Activated naive CD8-positive, alpha-beta T cell treated with anti-CD3 and anti-CD28 coated beads, Interleukin-2, amount 50 U/mL, for 24 hours (primary cell): Measurements from ENCODE around the gene C14orf180.

Experiments used
- ATAC-seq: fragments of 150-1000 bp; cut with Tn5 transposase; one replicate; pipeline ENCODE4 v1.10.0; 2021
- DNase-seq: peaks from one replicate; pipeline ENCODE4 v3.0.0; 2021
- H3K27ac Mint-ChIP-seq: one replicate; pipeline ENCODE4 v1.8.0; 2021; ENCODE audit warnings: mild to moderate bottlenecking, mixed read lengths
- H3K27me3 Mint-ChIP-seq: one replicate; pipeline ENCODE4 v1.8.0; 2021; ENCODE audit warnings: mixed read lengths
- H3K36me3 Mint-ChIP-seq: one replicate; pipeline ENCODE4 v1.8.0; 2021; ENCODE audit warnings: low read depth, mixed read lengths
- H3K4me1 Mint-ChIP-seq: one replicate; pipeline ENCODE4 v1.8.0; 2021; ENCODE audit warnings: mixed read lengths
- H3K4me3 Mint-ChIP-seq: one replicate; pipeline ENCODE4 v1.8.0; 2021; ENCODE audit warnings: mild to moderate bottlenecking, moderate library complexity, mixed read lengths
- H3K9me3 Mint-ChIP-seq: one replicate; pipeline ENCODE4 v1.8.0; 2021; ENCODE audit warnings: mixed read lengths

Gene C14orf180

GRCh38 chr14:104579507-104579906 lies at the start of gene C14orf180:
TSS of gene C14orf180 (plus strand) at chr14:104579764. CDS start at chr14:104586431, 6,667 bp downstream.
- peaks cover 4% of the 10 kb centered on the region for H3K27me3 Mint-ChIP-seq
- H3K36me3 Mint-ChIP-seq: no peaks in the 10 kb centered on the region
- H3K27ac Mint-ChIP-seq: no peak within 1 kb of the TSS
- H3K9me3 Mint-ChIP-seq: no peaks in the 10 kb centered on the region
- no peaks in the 10 kb centered on the region for H3K4me1 Mint-ChIP-seq
- DNase-seq (no peak), ATAC-seq (no peak)
- no peak within 1 kb of the TSS for H3K4me3 Mint-ChIP-seq

GRCh38 chr14:104530646-104531045 lies 48.9 kb upstream of the C14orf180 start:
- ATAC-seq: no peak
- no peak overlapping the region for H3K27ac Mint-ChIP-seq

GRCh38 chr14:104531421-104532190 lies 48.0 kb upstream of the C14orf180 start:
- no peaks in the 10 kb centered on the region for H3K4me1 Mint-ChIP-seq
- ATAC-seq (no peak), DNase-seq (no peak)
- no peak overlapping the region for H3K27ac Mint-ChIP-seq
- no peaks in the 10 kb centered on the region for H3K36me3 Mint-ChIP-seq
- peaks cover 10% of the 10 kb centered on the region for H3K27me3 Mint-ChIP-seq
- no peak overlapping the region for H3K4me3 Mint-ChIP-seq
- peaks cover 28% of the 10 kb centered on the region for H3K9me3 Mint-ChIP-seq

More at GRCh38 chr14:104530646-104531045, 48.9 kb upstream of the C14orf180 start:
- no peak for DNase-seq
- Mint-ChIP-seq H3K4me3 (no peak overlapping the region), H3K9me3 (peaks cover 30% of the 10 kb centered on the region), H3K4me1 (no peaks in the 10 kb centered on the region), H3K27me3 (peaks cover 10% of the 10 kb centered on the region), H3K36me3 (no peaks in the 10 kb centered on the region)

- Mint-ChIP-seq H3K4me3 (no peak overlapping the region), H3K36me3 (no peaks in the 10 kb centered on the region), H3K4me1 (no peaks in the 10 kb centered on the region), H3K9me3 (peaks cover 22% of the 10 kb centered on the region), H3K27ac (no peak overlapping the region), H3K27me3 (peaks cover 10% of the 10 kb centered on the region)
- ATAC-seq: no peak
- no peak for DNase-seq
These were observed 47.4 kb upstream of the C14orf180 start for GRCh38 chr14:104532191-104532555.

GRCh38 chr14:104534036-104534435 lies 45.5 kb upstream of the C14orf180 start:
- no peak overlapping the region for H3K4me3 Mint-ChIP-seq
- H3K27ac Mint-ChIP-seq: no peak overlapping the region
- DNase-seq (no peak), ATAC-seq (no peak)
- peaks cover 10% of the 10 kb centered on the region for H3K27me3 Mint-ChIP-seq
- peaks cover 9% of the 10 kb centered on the region for H3K9me3 Mint-ChIP-seq
- peaks cover 2% of the 10 kb centered on the region for H3K4me1 Mint-ChIP-seq
- H3K36me3 Mint-ChIP-seq: no peaks in the 10 kb centered on the region

GRCh38 chr14:104536942-104537612 lies 42.5 kb upstream of the C14orf180 start:
- Mint-ChIP-seq H3K4me1 (peaks cover 2% of the 10 kb centered on the region), H3K27ac (no peak overlapping the region), H3K27me3 (peaks cover 7% of the 10 kb centered on the region), H3K4me3 (no peak overlapping the region), H3K9me3 (peaks cover 9% of the 10 kb centered on the region), H3K36me3 (no peaks in the 10 kb centered on the region)
- ATAC-seq (no peak), DNase-seq (no peak)

GRCh38 chr14:104537613-104537988 lies 42.0 kb upstream of the C14orf180 start:
- Mint-ChIP-seq H3K36me3 (no peaks in the 10 kb centered on the region), H3K27ac (no peak overlapping the region), H3K4me1 (peaks cover 2% of the 10 kb centered on the region), H3K4me3 (no peak overlapping the region), H3K9me3 (peaks cover 9% of the 10 kb centered on the region), H3K27me3 (peaks cover 6% of the 10 kb centered on the region)
- no peak for ATAC-seq
- DNase-seq: no peak

GRCh38 chr14:104541905-104542465 lies 37.6 kb upstream of the C14orf180 start:
- ATAC-seq: no peak
- H3K27ac Mint-ChIP-seq: no peak overlapping the region
- no peaks in the 10 kb centered on the region for H3K9me3 Mint-ChIP-seq
- no peaks in the 10 kb centered on the region for H3K36me3 Mint-ChIP-seq
- H3K4me1 Mint-ChIP-seq: peaks cover 2% of the 10 kb centered on the region
- no peak overlapping the region for H3K4me3 Mint-ChIP-seq
- H3K27me3 Mint-ChIP-seq: peaks cover 11% of the 10 kb centered on the region
- no peak for DNase-seq

- DNase-seq: no peak
- no peak for ATAC-seq
- H3K27ac Mint-ChIP-seq: no peak overlapping the region
- H3K9me3 Mint-ChIP-seq: no peaks in the 10 kb centered on the region
- H3K4me1 Mint-ChIP-seq: no peaks in the 10 kb centered on the region
- H3K27me3 Mint-ChIP-seq: peaks cover 17% of the 10 kb centered on the region
- H3K36me3 Mint-ChIP-seq: no peaks in the 10 kb centered on the region
- H3K4me3 Mint-ChIP-seq: no peak overlapping the region
These were observed 36.4 kb upstream of the C14orf180 start for GRCh38 chr14:104542871-104543830.

- H3K27me3 Mint-ChIP-seq: peaks cover 17% of the 10 kb centered on the region
These were observed 35.1 kb upstream of the C14orf180 start for GRCh38 chr14:104544362-104544961.

GRCh38 chr14:104545151-104545941 lies 34.2 kb upstream of the C14orf180 start:
- Mint-ChIP-seq H3K36me3 (no peaks in the 10 kb centered on the region), H3K4me3 (no peak overlapping the region), H3K9me3 (no peaks in the 10 kb centered on the region), H3K4me1 (no peaks in the 10 kb centered on the region), H3K27me3 (peaks cover 17% of the 10 kb centered on the region), H3K27ac (no peak overlapping the region)
- DNase-seq (no peak), ATAC-seq (no peak)

More at GRCh38 chr14:104544362-104544961, 35.1 kb upstream of the C14orf180 start:
- no peaks in the 10 kb centered on the region for H3K9me3 Mint-ChIP-seq
- H3K27ac Mint-ChIP-seq: no peak overlapping the region
- H3K4me3 Mint-ChIP-seq: no peak overlapping the region
- H3K4me1 Mint-ChIP-seq: no peaks in the 10 kb centered on the region
- no peaks in the 10 kb centered on the region for H3K36me3 Mint-ChIP-seq
- DNase-seq: no peak
- no peak for ATAC-seq

- H3K9me3 Mint-ChIP-seq: no peaks in the 10 kb centered on the region
- no peaks in the 10 kb centered on the region for H3K4me1 Mint-ChIP-seq
- no peak overlapping the region for H3K4me3 Mint-ChIP-seq
- DNase-seq (no peak), ATAC-seq (no peak)
- H3K27me3 Mint-ChIP-seq: peaks cover 17% of the 10 kb centered on the region
- H3K27ac Mint-ChIP-seq: no peak overlapping the region
- no peaks in the 10 kb centered on the region for H3K36me3 Mint-ChIP-seq
These were observed 33.5 kb upstream of the C14orf180 start for GRCh38 chr14:104545942-104546501.
